ENCODE data around the gene MPDU1. TPM values are rescaled to one million over a fixed set of nuclear protein-coding genes. Genes with fewer than 3 reads are reported as not detected.
"Not testable (repeated sequence)": the region's sequence is repeated elsewhere in the genome, so short reads cannot be mapped to it uniquely, and the experiment has no call there.

Gene MPDU1
- total RNA-seq, 1 donor from 2014 or later = 55.3 TPM

DNA sequence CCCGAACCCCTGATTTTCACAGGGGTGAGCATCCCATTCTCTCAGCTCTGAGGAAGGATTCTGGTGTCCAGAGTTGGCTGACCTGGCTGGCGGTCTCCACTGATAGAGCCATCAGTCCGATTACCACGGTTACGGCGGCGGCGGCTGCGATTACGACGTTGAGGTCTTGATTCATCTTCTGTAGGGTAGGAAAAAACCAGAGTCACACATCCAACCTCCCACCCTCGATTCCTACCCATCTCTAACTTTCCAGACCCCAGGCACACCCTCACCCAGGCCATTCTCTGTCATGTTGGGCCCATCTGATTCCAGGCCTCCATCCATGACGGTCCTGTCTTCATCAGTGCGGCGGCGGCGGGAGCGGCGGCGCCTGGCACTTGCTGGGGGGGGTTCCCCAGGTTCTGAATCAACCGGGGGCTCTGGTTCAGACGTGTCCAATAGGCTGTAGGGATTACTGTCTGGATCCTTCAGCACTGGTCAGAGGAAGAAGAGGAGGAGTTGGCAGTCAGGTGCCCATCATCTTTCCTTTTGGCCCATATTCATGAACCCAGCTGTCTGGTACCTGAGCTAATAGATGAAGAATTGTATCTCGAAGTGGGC lies 8.9 kb downstream of the MPDU1 start:
- ATAC-seq (no peak), DNase-seq (no peak)
- H3K36me3 ChIP-seq = peaks cover 90% of the 10 kb centered on the region
- no peak overlapping the region for H3K27ac ChIP-seq
- no peak overlapping the region for H3K4me3 ChIP-seq
- no peaks in the 10 kb centered on the region for H3K9me3 ChIP-seq
- TF ChIP-seq, protein P1, sequence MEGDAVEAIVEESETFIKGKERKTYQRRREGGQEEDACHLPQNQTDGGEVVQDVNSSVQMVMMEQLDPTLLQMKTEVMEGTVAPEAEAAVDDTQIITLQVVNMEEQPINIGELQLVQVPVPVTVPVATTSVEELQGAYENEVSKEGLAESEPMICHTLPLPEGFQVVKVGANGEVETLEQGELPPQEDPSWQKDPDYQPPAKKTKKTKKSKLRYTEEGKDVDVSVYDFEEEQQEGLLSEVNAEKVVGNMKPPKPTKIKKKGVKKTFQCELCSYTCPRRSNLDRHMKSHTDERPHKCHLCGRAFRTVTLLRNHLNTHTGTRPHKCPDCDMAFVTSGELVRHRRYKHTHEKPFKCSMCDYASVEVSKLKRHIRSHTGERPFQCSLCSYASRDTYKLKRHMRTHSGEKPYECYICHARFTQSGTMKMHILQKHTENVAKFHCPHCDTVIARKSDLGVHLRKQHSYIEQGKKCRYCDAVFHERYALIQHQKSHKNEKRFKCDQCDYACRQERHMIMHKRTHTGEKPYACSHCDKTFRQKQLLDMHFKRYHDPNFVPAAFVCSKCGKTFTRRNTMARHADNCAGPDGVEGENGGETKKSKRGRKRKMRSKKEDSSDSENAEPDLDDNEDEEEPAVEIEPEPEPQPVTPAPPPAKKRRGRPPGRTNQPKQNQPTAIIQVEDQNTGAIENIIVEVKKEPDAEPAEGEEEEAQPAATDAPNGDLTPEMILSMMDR (IDR thresholded peaks at IDR 0.05) = no peak
- no peaks in the 10 kb centered on the region for H3K27me3 ChIP-seq (ENCODE audit: low read depth)
- intact Hi-C loops (cut with DNase I) = no loop called here
- H3K4me1 ChIP-seq = peaks cover 21% of the 10 kb centered on the region

DNA sequence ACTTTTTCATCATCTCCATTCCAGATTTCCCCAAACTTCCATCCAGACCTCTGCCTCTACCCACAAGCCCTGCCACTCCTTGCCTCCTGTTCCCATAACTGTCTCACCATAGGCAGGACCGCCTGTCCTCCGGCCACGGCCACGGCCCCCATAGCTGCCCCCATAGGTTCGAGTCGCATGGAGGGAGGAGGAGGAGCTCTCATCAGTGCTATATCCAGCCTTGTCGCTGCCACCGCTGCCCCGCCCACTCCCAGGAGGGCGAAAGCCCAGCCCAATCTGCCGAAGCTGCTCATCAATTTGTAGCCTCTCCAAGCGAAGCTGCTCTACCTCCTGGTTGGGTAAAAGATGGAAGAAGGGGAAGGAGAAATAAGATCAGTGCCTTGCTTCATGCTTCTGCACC lies 9.6 kb downstream of the MPDU1 start:
- Histone ChIP-seq H3K36me3 (peaks cover 88% of the 10 kb centered on the region), H3K27me3 (ENCODE audit: low read depth) (no peaks in the 10 kb centered on the region), H3K4me3 (no peak overlapping the region), H3K4me1 (peaks cover 14% of the 10 kb centered on the region), H3K9me3 (no peaks in the 10 kb centered on the region), H3K27ac (no peak overlapping the region)
- DNase-seq = no peak
- intact Hi-C loops (cut with DNase I) = no loop called here
- TF ChIP-seq, protein P1 (IDR thresholded peaks at IDR 0.05) = no peak
- ATAC-seq = no peak

DNA sequence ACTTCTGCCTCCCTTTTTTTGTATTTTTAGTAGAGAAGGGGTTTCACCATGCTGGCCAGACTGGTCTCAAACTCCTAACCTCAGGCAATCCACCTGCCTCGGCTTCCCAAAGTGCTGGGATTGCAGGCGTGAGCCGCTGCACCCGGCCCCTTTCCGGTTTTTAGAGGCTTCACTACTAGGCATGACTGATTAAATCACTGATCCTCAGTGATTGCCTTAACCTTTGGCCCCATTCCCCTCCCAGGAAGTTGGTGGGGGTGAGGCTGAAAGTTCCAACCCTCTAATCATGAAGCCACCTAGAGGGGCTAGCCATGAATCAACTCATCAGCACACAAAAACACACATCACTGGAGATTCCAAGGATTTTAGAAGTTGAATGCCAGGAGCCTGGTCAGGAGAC lies 13.9 kb downstream of the MPDU1 start:
- intact Hi-C loops (cut with DNase I); H3K27me3 ChIP-seq (ENCODE audit: low read depth); H3K27ac ChIP-seq; H3K4me1 ChIP-seq; ATAC-seq; H3K4me3 ChIP-seq; H3K9me3 ChIP-seq: not testable (repeated sequence)
- peak; percentile 6 for DNase-seq
- H3K36me3 ChIP-seq = peaks cover 98% of the 10 kb centered on the region

DNA sequence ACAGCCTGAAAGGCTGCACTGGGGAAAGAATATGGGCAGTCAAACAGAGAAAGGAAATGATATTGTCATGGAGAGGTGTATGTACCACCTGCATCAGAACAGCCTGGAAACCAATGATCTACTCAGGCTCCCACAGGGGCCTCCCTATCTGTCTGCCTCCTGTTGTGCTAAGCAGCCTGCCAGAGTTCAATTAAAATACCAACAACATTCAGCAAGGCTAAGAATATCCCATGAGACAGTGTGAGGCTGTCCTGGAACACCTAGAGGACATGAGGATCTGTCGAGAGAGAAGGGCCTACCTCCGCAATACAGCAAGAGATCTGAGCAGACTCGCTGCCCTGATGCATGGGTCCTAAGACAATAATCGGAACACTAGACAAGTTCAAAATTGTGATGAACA lies 22.6 kb downstream of the MPDU1 start:
- Histone ChIP-seq H3K4me3 (no peak overlapping the region), H3K27ac (no peak overlapping the region), H3K27me3 (ENCODE audit: low read depth) (no peaks in the 10 kb centered on the region), H3K4me1 (peaks cover under 1% of the 10 kb centered on the region), H3K36me3 (peaks cover 61% of the 10 kb centered on the region), H3K9me3 (no peaks in the 10 kb centered on the region)
- ATAC-seq (no peak), DNase-seq (peak; percentile 3)
- TF ChIP-seq, protein P1 (IDR thresholded peaks at IDR 0.05) = no peak
- intact Hi-C loops (cut with DNase I) = no loop called here

DNA sequence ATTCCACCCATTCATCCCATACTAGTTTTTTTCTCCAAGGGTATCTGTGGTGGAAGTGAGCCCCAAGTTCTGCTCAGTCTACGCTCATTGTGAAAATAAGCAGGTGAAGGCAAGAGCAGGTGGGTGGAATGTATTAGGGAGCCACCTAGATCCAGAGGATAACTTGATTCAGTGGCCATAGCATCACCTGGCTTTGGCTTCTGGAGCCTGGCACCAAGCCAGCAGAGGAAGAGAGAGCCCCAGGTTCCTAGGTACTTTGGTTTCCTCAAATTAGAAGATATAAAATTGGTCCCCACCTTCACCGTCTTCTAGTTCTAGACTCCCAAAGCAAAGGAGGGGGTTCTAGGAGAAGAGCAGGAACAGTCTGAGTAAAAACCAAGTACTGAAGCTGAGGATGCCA lies 27.0 kb downstream of the MPDU1 start:
- TF ChIP-seq, protein P1 (IDR thresholded peaks at IDR 0.05) = no peak
- intact Hi-C loops (cut with DNase I) = no loop called here
- Histone ChIP-seq H3K9me3 (no peaks in the 10 kb centered on the region), H3K4me1 (peaks cover 33% of the 10 kb centered on the region), H3K27me3 (ENCODE audit: low read depth) (no peaks in the 10 kb centered on the region), H3K4me3 (no peak overlapping the region), H3K27ac (no peak overlapping the region), H3K36me3 (peaks cover 19% of the 10 kb centered on the region)
- no peak for ATAC-seq
- DNase-seq = peak; percentile 28

DNA sequence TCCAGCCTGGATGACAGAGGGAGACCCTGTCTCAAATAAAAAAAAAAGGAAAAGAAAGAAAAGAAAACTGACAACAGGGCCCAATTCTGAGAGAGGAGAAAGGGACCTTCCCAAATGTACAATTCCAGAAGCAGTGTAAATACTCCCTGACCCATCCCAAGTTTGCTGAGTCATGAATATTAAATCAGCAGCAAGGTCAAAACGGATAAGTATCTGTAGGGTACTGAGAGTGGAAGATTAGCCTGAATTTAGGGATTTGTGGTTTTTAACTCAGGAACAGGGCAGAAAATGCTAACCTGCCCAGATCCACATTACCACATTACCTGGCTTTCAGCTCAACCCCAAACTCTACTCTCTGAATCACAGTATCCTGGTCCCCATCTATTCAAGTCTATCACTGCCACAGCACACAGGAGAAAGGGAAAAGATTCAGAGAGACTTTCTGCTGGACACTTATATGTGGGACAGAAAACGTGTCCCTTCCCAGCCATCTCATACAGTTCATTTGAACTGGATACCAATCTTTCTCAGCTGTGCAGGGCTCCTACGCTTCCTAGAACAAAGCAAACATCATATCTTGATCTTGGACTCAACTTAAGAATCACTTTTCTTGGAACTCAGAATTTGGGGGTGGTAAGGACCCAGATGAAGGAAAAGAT lies 28.1 kb downstream of the MPDU1 start:
- TF ChIP-seq, protein P1 (IDR thresholded peaks at IDR 0.05) = no peak
- intact Hi-C loops (cut with DNase I) = no loop called here
- Histone ChIP-seq H3K4me1 (peaks cover 33% of the 10 kb centered on the region), H3K27ac (no peak overlapping the region), H3K9me3 (no peaks in the 10 kb centered on the region), H3K27me3 (ENCODE audit: low read depth) (no peaks in the 10 kb centered on the region), H3K36me3 (peaks cover 15% of the 10 kb centered on the region), H3K4me3 (no peak overlapping the region)
- ATAC-seq = no peak
- no peak for DNase-seq
